GM13976 (cell line): ENCODE measurements around the gene MEIOC.
"Not testable (repeated sequence)": the region's sequence is repeated elsewhere in the genome, so short reads cannot be mapped to it uniquely, and the experiment has no call there.

Experiments
- DNase-seq: peaks from one replicate; pipeline ENCODE4 v3.0.0; 2012; ENCODE audit warnings: low spot score
- CTCF ChIP-seq: IDR thresholded peaks from 2 replicates; pipeline ENCODE4 v1.5.1; 2012; ENCODE audit warnings: borderline replicate concordance, mild to moderate bottlenecking; ENCODE audit not compliant: insufficient read depth; ENCODE audit errors: extremely low read depth, missing control alignments, control extremely low read depth
- in situ Hi-C: fragments of 300-500 bp; cut with MboI; formaldehyde crosslinking; loops from one replicate; pipeline ENCODE4 v1.12.0; 2022; ENCODE audit warnings: low sequenced_read_pairs, mixed read lengths, inconsistent platforms; ENCODE audit not compliant: unreplicated experiment

The MEIOC gene

GRCh38 chr17:44661835-44662234, 5.6 kb downstream of the MEIOC start:
- in situ Hi-C loops = no loop called here

GRCh38 chr17:44663095-44663494, 6.8 kb downstream of the MEIOC start:
- TF ChIP-seq CTCF = no peak
- in situ Hi-C loops = no loop called here
- no peak for DNase-seq

More at GRCh38 chr17:44661835-44662234, 5.6 kb downstream of the MEIOC start:
- DNase-seq = no peak
- no peak for TF ChIP-seq CTCF

GRCh38 chr17:44664867-44665266, 8.6 kb downstream of the MEIOC start:
- no peak for TF ChIP-seq CTCF
- DNase-seq = no peak
- in situ Hi-C loops = no loop called here

GRCh38 chr17:44666006-44666405, 9.7 kb downstream of the MEIOC start:
- DNase-seq = no peak
- in situ Hi-C loops = no loop called here
- no peak for TF ChIP-seq CTCF

- DNase-seq = no peak
- in situ Hi-C loops = no loop called here
These were observed 16.3 kb downstream of the MEIOC start for GRCh38 chr17:44672479-44673093.

GRCh38 chr17:44673893-44674292, 17.6 kb downstream of the MEIOC start:
- no peak for TF ChIP-seq CTCF
- DNase-seq = no peak
- in situ Hi-C loops = no loop called here

More at GRCh38 chr17:44672479-44673093, 16.3 kb downstream of the MEIOC start:
- TF ChIP-seq CTCF = peak; percentile 17

GRCh38 chr17:44677136-44677535, 20.9 kb downstream of the MEIOC start:
- in situ Hi-C loops = no loop called here

GRCh38 chr17:44683303-44683702, 27.0 kb downstream of the MEIOC start:
- in situ Hi-C loops, DNase-seq: not testable (repeated sequence)

More at GRCh38 chr17:44677136-44677535, 20.9 kb downstream of the MEIOC start:
- no peak for TF ChIP-seq CTCF
- no peak for DNase-seq
